Measurements from ENCODE around the gene XDH. TPM values are rescaled to one million over a fixed set of nuclear protein-coding genes. Genes with fewer than 3 reads are reported as not detected.

The XDH gene
- total and polyA plus RNA-seq, 8 donors: 0.14 to 1.3 (median 0.51) TPM

DNA sequence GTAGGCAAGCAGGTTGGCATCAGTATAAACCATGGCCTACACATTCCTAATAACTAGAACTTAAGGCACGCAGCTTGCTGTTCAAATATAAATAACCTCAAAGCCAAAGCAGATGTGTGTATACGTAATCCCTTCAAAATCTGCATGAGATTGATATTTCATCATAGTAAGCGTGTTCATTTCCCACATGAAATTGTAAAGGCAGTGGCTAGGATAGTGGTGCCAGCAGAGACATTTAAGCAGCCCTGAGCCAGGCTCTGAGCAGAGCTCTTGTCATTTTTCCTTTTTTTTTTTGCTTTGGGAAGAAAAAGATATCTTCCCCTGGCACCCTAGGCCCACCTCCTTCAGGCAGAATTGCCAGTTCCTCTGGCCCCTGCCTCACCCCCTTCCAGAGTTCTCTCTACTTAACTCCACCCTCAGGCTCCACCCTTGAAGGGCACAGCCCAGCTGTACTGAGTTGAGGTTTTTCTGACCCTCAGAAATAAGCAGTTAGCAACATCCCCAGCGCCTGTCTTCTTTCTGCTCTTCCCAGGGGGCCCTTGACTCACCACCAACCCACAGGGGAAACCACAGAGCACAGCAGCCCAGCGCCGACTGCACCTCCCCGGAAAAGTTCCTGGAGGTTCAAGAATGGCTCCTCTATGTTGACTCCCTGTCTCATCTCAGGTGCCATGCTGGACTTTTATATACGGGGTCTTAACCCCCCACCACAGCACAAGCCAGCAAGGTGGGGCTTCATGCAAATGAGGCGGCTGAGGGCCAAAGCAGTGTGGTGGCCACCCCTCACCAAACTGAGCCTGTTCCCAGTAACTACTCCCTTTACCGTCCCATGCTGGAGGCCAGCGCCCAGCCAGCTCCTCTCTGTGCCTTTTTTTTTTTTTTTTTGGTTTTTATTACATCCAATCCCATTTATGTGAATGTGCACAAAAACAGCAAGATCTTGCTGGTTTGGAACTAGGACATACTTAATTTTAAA lies 95.9 kb downstream of the XDH start:
- H3K27me3 ChIP-seq: no peaks in the 10 kb centered on the region
- TF ChIP-seq, protein P1, sequence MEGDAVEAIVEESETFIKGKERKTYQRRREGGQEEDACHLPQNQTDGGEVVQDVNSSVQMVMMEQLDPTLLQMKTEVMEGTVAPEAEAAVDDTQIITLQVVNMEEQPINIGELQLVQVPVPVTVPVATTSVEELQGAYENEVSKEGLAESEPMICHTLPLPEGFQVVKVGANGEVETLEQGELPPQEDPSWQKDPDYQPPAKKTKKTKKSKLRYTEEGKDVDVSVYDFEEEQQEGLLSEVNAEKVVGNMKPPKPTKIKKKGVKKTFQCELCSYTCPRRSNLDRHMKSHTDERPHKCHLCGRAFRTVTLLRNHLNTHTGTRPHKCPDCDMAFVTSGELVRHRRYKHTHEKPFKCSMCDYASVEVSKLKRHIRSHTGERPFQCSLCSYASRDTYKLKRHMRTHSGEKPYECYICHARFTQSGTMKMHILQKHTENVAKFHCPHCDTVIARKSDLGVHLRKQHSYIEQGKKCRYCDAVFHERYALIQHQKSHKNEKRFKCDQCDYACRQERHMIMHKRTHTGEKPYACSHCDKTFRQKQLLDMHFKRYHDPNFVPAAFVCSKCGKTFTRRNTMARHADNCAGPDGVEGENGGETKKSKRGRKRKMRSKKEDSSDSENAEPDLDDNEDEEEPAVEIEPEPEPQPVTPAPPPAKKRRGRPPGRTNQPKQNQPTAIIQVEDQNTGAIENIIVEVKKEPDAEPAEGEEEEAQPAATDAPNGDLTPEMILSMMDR (IDR thresholded peaks at IDR 0.05): no peak
- H3K4me3 ChIP-seq: no peak overlapping the region
- H3K36me3 ChIP-seq: no peaks in the 10 kb centered on the region
- no peaks in the 10 kb centered on the region for H3K9me3 ChIP-seq
- no peaks in the 10 kb centered on the region for H3K4me1 ChIP-seq
- 81 to 89% methylated on average over 11 of the region's 11 CpGs for WGBS, 2 donors
- ATAC-seq (peak in 2 of 4 donors; percentile 46 to 51), DNase-seq (no peak), FAIRE-seq (no peak)
- intact Hi-C loops (cut with DNase I): no loop called here
- H3K27ac ChIP-seq: no peak overlapping the region

- Histone ChIP-seq H3K4me1 (no peaks in the 10 kb centered on the region), H3K9me3 (no peaks in the 10 kb centered on the region), H3K4me3 (no peak overlapping the region), H3K36me3 (no peaks in the 10 kb centered on the region), H3K27me3 (no peaks in the 10 kb centered on the region), H3K27ac (no peak overlapping the region)
- WGBS, 2 donors: 80 to 88% methylated on average over 3 of the region's 3 CpGs
- ATAC-seq (no peak), FAIRE-seq (no peak), DNase-seq (no peak)
- TF ChIP-seq, protein P1 (IDR thresholded peaks at IDR 0.05): no peak
- intact Hi-C loops (cut with DNase I): no loop called here
Observed at GRCh38 chr2:31317396-31317795, 97.1 kb downstream of the XDH start.

DNA sequence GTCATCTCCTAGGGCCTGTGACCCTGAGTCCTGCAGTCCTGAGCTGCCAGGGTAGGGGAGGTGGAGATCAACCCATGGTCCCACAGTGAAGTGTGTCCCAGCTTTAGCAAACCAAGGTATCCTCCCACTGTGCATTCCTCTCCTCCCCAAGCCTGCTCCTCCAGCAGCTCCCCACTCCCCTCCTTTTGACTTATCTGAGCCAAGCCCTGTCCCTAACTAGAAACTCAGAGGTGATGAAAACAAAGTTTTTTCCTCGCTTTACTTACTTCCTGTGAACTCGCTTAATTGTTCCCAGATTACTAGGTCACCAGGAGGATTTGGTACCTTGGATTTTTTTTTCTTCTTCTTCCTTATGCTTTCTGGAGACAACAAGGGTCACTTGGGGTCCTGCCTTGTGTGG lies 99.8 kb downstream of the XDH start:
- WGBS, 2 donors: 92 to 94% methylated on average over 2 of the region's 2 CpGs
- Histone ChIP-seq H3K9me3 (no peaks in the 10 kb centered on the region), H3K27ac (no peak overlapping the region), H3K27me3 (no peaks in the 10 kb centered on the region), H3K36me3 (no peaks in the 10 kb centered on the region), H3K4me1 (no peaks in the 10 kb centered on the region), H3K4me3 (no peak overlapping the region)
- DNase-seq: no peak
- TF ChIP-seq, protein P1 (IDR thresholded peaks at IDR 0.05): no peak
- no peak for ATAC-seq
- no peak for FAIRE-seq
- intact Hi-C loops (cut with DNase I): no loop called here

DNA sequence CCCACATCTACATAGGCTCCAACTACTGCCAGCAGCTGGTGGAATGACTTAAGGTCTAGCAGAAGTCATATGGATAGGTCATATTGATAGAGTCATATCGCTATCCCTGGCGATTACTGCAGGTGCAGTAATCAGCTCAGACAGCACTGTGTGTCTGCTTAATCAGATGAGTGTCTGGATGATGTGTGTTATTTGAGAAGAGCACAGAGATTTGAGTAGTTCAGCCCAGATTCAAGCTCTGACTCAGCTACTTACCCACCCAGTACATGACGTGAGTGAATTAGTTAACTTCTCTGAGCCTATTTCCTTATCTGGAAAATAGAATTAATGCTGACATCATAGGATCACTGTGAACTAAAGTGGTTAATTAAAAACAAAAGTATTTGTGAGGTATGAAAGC lies 101.6 kb downstream of the XDH start:
- no peaks in the 10 kb centered on the region for H3K36me3 ChIP-seq
- H3K9me3 ChIP-seq: no peaks in the 10 kb centered on the region
- H3K27me3 ChIP-seq: no peaks in the 10 kb centered on the region
- TF ChIP-seq, protein P1 (IDR thresholded peaks at IDR 0.05): no peak
- 84 to 90% methylated on average over 3 of the region's 3 CpGs for WGBS, 2 donors
- no peak for FAIRE-seq
- ATAC-seq: no peak
- intact Hi-C loops (cut with DNase I): no loop called here
- DNase-seq: no peak
- H3K4me1 ChIP-seq: no peaks in the 10 kb centered on the region
- no peak overlapping the region for H3K4me3 ChIP-seq
- H3K27ac ChIP-seq: no peak overlapping the region

- no peak for DNase-seq
- H3K4me3 ChIP-seq: no peak overlapping the region
- no peaks in the 10 kb centered on the region for H3K9me3 ChIP-seq
- intact Hi-C loops (cut with DNase I): no loop called here
- H3K4me1 ChIP-seq: no peaks in the 10 kb centered on the region
- no peak for FAIRE-seq
- TF ChIP-seq, protein P1 (IDR thresholded peaks at IDR 0.05): no peak
- no peak for ATAC-seq
- no peaks in the 10 kb centered on the region for H3K36me3 ChIP-seq
- H3K27me3 ChIP-seq: no peaks in the 10 kb centered on the region
- 63 to 65% methylated on average over 2 of the region's 2 CpGs for WGBS, 2 donors
- no peak overlapping the region for H3K27ac ChIP-seq
Observed at GRCh38 chr2:31304816-31305215, 109.7 kb downstream of the XDH start.

Measured in pancreas (tissue), 10 donors.